K562 (cell line): Measurements from ENCODE around the gene IFNGR2. TPM values are rescaled to one million over a fixed set of nuclear protein-coding genes. Genes with fewer than 3 reads are reported as not detected.
A peak's percentile ranks its signal among the peaks of the same experiment; 100 is the strongest.

Experiments
- CBX8 ChIP-seq: fragments of 200-600 bp; sonication (generic); IDR thresholded peaks from 2 replicates; pipeline ENCODE4 v1.6.1; 2012; ENCODE audit warnings: borderline replicate concordance, mixed run types, low read depth, mild to moderate bottlenecking, moderate library complexity, mixed read lengths, low read length, control low read depth, inconsistent platforms; ENCODE audit not compliant: poor library complexity, severe bottlenecking; ENCODE audit errors: extremely low read depth
- CEBPB ChIP-seq: fragments of 450-650 bp; IDR thresholded peaks from 2 replicates; pipeline ENCODE4 v1.6.1; 2016; ENCODE audit warnings: missing genetic modification characterization, missing compliant biosample characterization
- EP400 ChIP-seq: fragments of 450-650 bp; IDR thresholded peaks from 2 replicates; pipeline ENCODE4 v1.6.1; 2017; ENCODE audit warnings: antibody characterized with exemption, mild to moderate bottlenecking, moderate library complexity
- FOXO4 ChIP-seq: fragments of 450-650 bp; formaldehyde crosslinking; IDR thresholded peaks from 2 replicates; pipeline ENCODE4 v1.4.0; 2020; ENCODE audit warnings: mild to moderate bottlenecking, moderate library complexity
- HDAC2 ChIP-seq: fragments of 450-650 bp; IDR thresholded peaks from 2 replicates; pipeline ENCODE4 v1.6.1; 2016; ENCODE audit warnings: mild to moderate bottlenecking
- HOXB6 ChIP-seq: fragments of 250-450 bp; sonication (Bioruptor Pico); IDR thresholded peaks from 2 replicates; pipeline ENCODE4 v1.5.1; 2022; ENCODE audit warnings: mild to moderate bottlenecking, borderline replicate concordance
- KDM2B ChIP-seq: fragments of 250-450 bp; sonication (Bioruptor Pico); IDR thresholded peaks from 2 replicates; pipeline ENCODE4 v1.8.0; 2021; ENCODE audit warnings: mild to moderate bottlenecking, moderate library complexity
- KDM5B ChIP-seq: fragments of 200-600 bp; sonication (generic); IDR thresholded peaks from 2 replicates; pipeline ENCODE4 v1.6.1; 2012; ENCODE audit warnings: low read depth, mild to moderate bottlenecking, moderate library complexity, low read length, control low read depth, inconsistent platforms; ENCODE audit not compliant: insufficient replicate concordance
- MNT ChIP-seq, 2 experiments: fragments of 450-650 bp; conservative IDR thresholded peaks; 2 replicates each; pipeline ENCODE4 v1.6.1; 2017; ENCODE audit warnings: mild to moderate bottlenecking in 2 of 2, moderate library complexity in 2 of 2
- NRF1 ChIP-seq, 2 experiments: fragments of 450-650 bp; IDR thresholded peaks in 1 of 2; conservative IDR thresholded peaks in 1 of 2; 2 replicates each; pipeline ENCODE4 v1.6.1; 2014; ENCODE audit warnings: mild to moderate bottlenecking in 2 of 2
- RBFOX2 ChIP-seq: fragments of 200-400 bp; formaldehyde crosslinking; IDR thresholded peaks from 2 replicates; pipeline ENCODE4 v1.6.1; 2017; ENCODE audit warnings: low read depth, mild to moderate bottlenecking, low read length, moderate library complexity
- SAFB ChIP-seq: fragments of 200-400 bp; formaldehyde crosslinking; IDR thresholded peaks from 2 replicates; pipeline ENCODE4 v1.6.1; 2017; ENCODE audit warnings: low read depth, low read length, borderline replicate concordance
- ZBTB17 ChIP-seq: fragments of 450-650 bp; formaldehyde crosslinking; IDR thresholded peaks from 2 replicates; pipeline ENCODE4 v1.4.0; 2020; ENCODE audit warnings: mild to moderate bottlenecking
- ZBTB34 ChIP-seq: fragments of 250-450 bp; sonication (Bioruptor Pico); IDR thresholded peaks from 2 replicates; pipeline ENCODE4 v1.8.0; 2021; ENCODE audit warnings: mild to moderate bottlenecking, moderate library complexity
- ZMIZ1 ChIP-seq, 2 experiments: fragments of 150-350 bp in 1 of 2; IDR thresholded peaks; 2 replicates each; pipeline ENCODE4 v1.6.1; 2012 to 2016; ENCODE audit warnings: low read depth in 2 of 2, low read length in 2 of 2, mild to moderate bottlenecking in 1 of 2, moderate library complexity in 1 of 2
- ZNF121 ChIP-seq: sonication (generic); formaldehyde crosslinking; conservative IDR thresholded peaks from 2 replicates; pipeline ENCODE4 v1.8.0; 2022; ENCODE audit warnings: missing genetic modification reagents
- ZNF146 ChIP-seq: IDR thresholded peaks from one replicate; pipeline ENCODE4 v1.6.1; 2018; ENCODE audit warnings: missing compliant biosample characterization; ENCODE audit not compliant: unreplicated experiment
- ZNF408 ChIP-seq: fragments of 250-450 bp; sonication (Bioruptor Pico); IDR thresholded peaks from 2 replicates; pipeline ENCODE4 v1.4.0; 2020; ENCODE audit warnings: low read depth, mild to moderate bottlenecking, moderate library complexity
- polyA plus RNA-seq, 8 experiments: library from polyadenylated mRNA; depleted of rRNA in 4 of 8; stranded (reverse) in 5 of 8; unstranded in 3 of 8; fragments of >200 nt; fragmentation: Nextera tagmentation in 2 of 8; fragmentation: Illumina TruSeq in 1 of 8; extraction: Ambion mirVana in 2 of 8; extraction: Trizol in 1 of 8; gene quantifications; 2 replicates each; pipeline versions ENCODE4 v1.2.1 to v1.2.3, GENCODE V29; 2011 to 2014; ENCODE audit warnings: inconsistent platforms in 1 of 8, missing spikeins in 1 of 8
- total RNA-seq, 7 experiments: library from RNA; depleted of rRNA in 6 of 7; stranded (reverse); fragments of >200 nt in 6 of 7; fragmentation: Illumina TruSeq in 2 of 7; extraction: Trizol in 2 of 7; gene quantifications; 2 replicates each; pipeline versions ENCODE4 v1.2.1 to v1.2.3, GENCODE V29; 2011 to 2021; ENCODE audit warnings: low replicate concordance in 1 of 7

Gene IFNGR2
- total and polyA plus RNA-seq, 9 of the 15 experiments (the other 6 are each of a cell fraction or from before 2014, with no cell fraction given), result 6.7 to 58.0 (median 28.5) TPM

- TF ChIP-seq ZMIZ1 (IDR thresholded peaks at IDR 0.05; ENCODE audit: low read depth in 2 of 2, low read length in 2 of 2), result peak in 1 of 2 experiments; percentile 14; a peak in 1 of 4 replicates
- 0 out of 2 replicates have a peak, but pooled peaks have one; percentile 29 for TF ChIP-seq EP400
- no peak for TF ChIP-seq CEBPB (tag)
- TF ChIP-seq HOXB6 (CRISPR knock-in tag), result no peak
- TF ChIP-seq ZNF146 (CRISPR knock-in tag), result no peak
- TF ChIP-seq ZNF408, result no peak
- no peak; the same call in 1 of the 2 replicates for TF ChIP-seq FOXO4 (CRISPR knock-in tag)
- TF ChIP-seq KDM5B, result peak; percentile 63
- TF ChIP-seq MNT (conservative IDR thresholded peaks at IDR 0.05), result peak in 1 of 2 experiments; percentile 54; a peak in 1 of 4 replicates
- TF ChIP-seq SAFB, result no peak
- 0 out of 2 replicates have a peak, but pooled peaks have one; percentile 9 for TF ChIP-seq ZNF121
- no peak for TF ChIP-seq ZBTB34 (CRISPR knock-in tag)
- TF ChIP-seq RBFOX2, result peak; percentile 82
- TF ChIP-seq NRF1 (conservative IDR thresholded peaks at IDR 0.05 in 1 of 2, IDR thresholded peaks at IDR 0.05 in 1 of 2), result peak; percentile 62 to 68
- peak; percentile 56; the same call in 1 of the 2 replicates for TF ChIP-seq HDAC2
- TF ChIP-seq ZBTB17, result 0 out of 2 replicates have a peak, but pooled peaks have one; percentile 27
- TF ChIP-seq KDM2B (CRISPR knock-in tag), result no peak
- no peak for TF ChIP-seq CBX8
Observed at GRCh38 chr21:33403786-33404585, 773 bp downstream of the IFNGR2 start (continued).
